GM10266 (cell line): Measurements from ENCODE around the gene FMNL2.

Source experiments
- DNase-seq: peaks from one replicate; pipeline ENCODE4 v3.0.0; 2012; ENCODE audit errors: extremely low spot score
- CTCF ChIP-seq: IDR thresholded peaks from 2 replicates; pipeline ENCODE4 v1.5.1; 2012; ENCODE audit warnings: mild to moderate bottlenecking, low read depth; ENCODE audit not compliant: control insufficient read depth, insufficient read depth; ENCODE audit errors: missing control alignments

FMNL2 gene

GRCh38 chr2:152539424-152539823 lies 204.4 kb downstream of the FMNL2 start:
- DNase-seq, result no peak
- no peak for TF ChIP-seq CTCF

GRCh38 chr2:152541712-152542111 lies 206.7 kb downstream of the FMNL2 start:
- DNase-seq, result no peak
- no peak for TF ChIP-seq CTCF

- DNase-seq, result no peak
- TF ChIP-seq CTCF, result no peak
These were observed 207.5 kb downstream of the FMNL2 start for GRCh38 chr2:152542337-152542994.

- no peak for DNase-seq
- no peak for TF ChIP-seq CTCF
These were observed 208.1 kb downstream of the FMNL2 start for GRCh38 chr2:152542995-152543481.

- DNase-seq, result no peak
- TF ChIP-seq CTCF, result no peak
These were observed 208.7 kb downstream of the FMNL2 start for GRCh38 chr2:152543717-152544116.

GRCh38 chr2:152544638-152545037 lies 209.7 kb downstream of the FMNL2 start:
- TF ChIP-seq CTCF, result no peak

GRCh38 chr2:152546230-152546837 lies 211.4 kb downstream of the FMNL2 start:
- no peak for TF ChIP-seq CTCF
- no peak for DNase-seq

More at GRCh38 chr2:152544638-152545037, 209.7 kb downstream of the FMNL2 start:
- DNase-seq, result no peak
